OCI-LY7 (cell line): Measurements from ENCODE around the gene MACROD2. TPM values are rescaled to one million over a fixed set of nuclear protein-coding genes. Genes with fewer than 3 reads are reported as not detected.

Source experiments
- BruUV-seq: library from RNA; stranded (reverse); fragments of 400-500 nt; replicated peaks from 2 replicates; lab custom pipeline; 2021; lab: Mats Ljungman, UMichigan
- CTCF ChIA-PET: fragments of 300-600 bp; sonication (Branson Sonifier 250); formaldehyde crosslinking; loops from one replicate; lab custom pipeline; 2022; ENCODE audit warnings: antibody characterized with exemption; ENCODE audit not compliant: unreplicated experiment; lab: Charles Lee
- POLR2A ChIA-PET: fragments of 300-600 bp; sonication (Branson Sonifier 250); formaldehyde crosslinking; loops from one replicate; lab custom pipeline; 2022; ENCODE audit warnings: antibody characterized with exemption; lab: Charles Lee
- DNase-seq: peaks from one replicate; pipeline ENCODE4 v3.0.0-alpha.2; 2015; ENCODE audit warnings: low spot score
- H2AFZ ChIP-seq: fragments of 200-600 bp; sonication (generic), shearing (Covaris generic); 2 replicates; pipeline ENCODE4 v1.6.1; 2014; ENCODE audit warnings: mild to moderate bottlenecking, antibody characterized with exemption, low read length, moderate library complexity
- H3K27ac ChIP-seq: fragments of 200-600 bp; sonication (generic); 2 replicates; pipeline ENCODE4 v1.5.1; 2014; ENCODE audit warnings: mixed run types, low read depth, mild to moderate bottlenecking, moderate library complexity, low read length, inconsistent platforms; ENCODE audit not compliant: poor library complexity, severe bottlenecking
- H3K36me3 ChIP-seq: fragments of 200-600 bp; sonication (generic); 2 replicates; pipeline ENCODE4 v1.6.1; 2014; ENCODE audit warnings: mild to moderate bottlenecking, antibody characterized with exemption, low read length, moderate library complexity, mixed read lengths; ENCODE audit not compliant: insufficient read depth
- H3K4me1 ChIP-seq: fragments of 200-600 bp; sonication (generic); 2 replicates; pipeline ENCODE4 v1.5.1; 2014; ENCODE audit warnings: mild to moderate bottlenecking, low read length; ENCODE audit not compliant: insufficient read depth, poor library complexity, severe bottlenecking
- H3K4me2 ChIP-seq: fragments of 200-600 bp; sonication (generic); 2 replicates; pipeline ENCODE4 v1.6.1; 2014; ENCODE audit warnings: mild to moderate bottlenecking, low read length
- H3K4me3 ChIP-seq: fragments of 200-600 bp; sonication (generic); 2 replicates; pipeline ENCODE4 v1.5.1; 2014; ENCODE audit warnings: mild to moderate bottlenecking, low read depth, low read length; ENCODE audit not compliant: poor library complexity, severe bottlenecking
- H3K79me2 ChIP-seq: fragments of 200-600 bp; sonication (generic); 2 replicates; pipeline ENCODE4 v1.6.1; 2016; ENCODE audit warnings: low read depth, mild to moderate bottlenecking, low read length, moderate library complexity, mixed read lengths; ENCODE audit not compliant: insufficient read depth
- H3K9me2 ChIP-seq: fragments of 200-600 bp; sonication (generic); 2 replicates; pipeline ENCODE4 v1.6.1; 2016; ENCODE audit warnings: mild to moderate bottlenecking, low read length, mixed read lengths; ENCODE audit not compliant: insufficient read depth
- H3K9me3 ChIP-seq: fragments of 200-600 bp; sonication (generic); 2 replicates; pipeline ENCODE4 v1.6.1; 2014; ENCODE audit warnings: mild to moderate bottlenecking, mixed run types, low read length, mixed read lengths
- H4K20me1 ChIP-seq: fragments of 200-600 bp; sonication (generic); 2 replicates; pipeline ENCODE4 v1.6.1; 2014; ENCODE audit warnings: mild to moderate bottlenecking, antibody characterized with exemption, low read length, moderate library complexity, mixed read lengths; ENCODE audit not compliant: insufficient read depth
- EZH2phosphoT487 ChIP-seq: fragments of 200-600 bp; sonication (generic); IDR thresholded peaks from 2 replicates; pipeline ENCODE4 v1.6.1; 2018; ENCODE audit warnings: low read depth, borderline replicate concordance, mild to moderate bottlenecking, mixed run types, antibody characterized with exemption, low read length, moderate library complexity, mixed read lengths
- intact Hi-C: fragments of 100-400 bp; cut with micrococcal nuclease; formaldehyde crosslinking; loops from one replicate; pipeline ENCODE4 v1.10.0; 2022; ENCODE audit not compliant: unreplicated experiment
- total RNA-seq, 2 experiments: library from RNA; depleted of rRNA in 1 of 2; stranded (reverse); fragments of >200 nt in 1 of 2; shearing (Covaris generic) in 1 of 2; gene quantifications; 2 replicates each; pipeline ENCODE4 v1.2.3, GENCODE V29; 2014 to 2022
- TF ChIP-seq, protein P1 (sequence below): fragments of 200-600 bp; sonication (generic); conservative IDR thresholded peaks from 2 replicates; pipeline ENCODE4 v1.5.1; 2014; ENCODE audit warnings: mild to moderate bottlenecking, antibody characterized with exemption, low read length, moderate library complexity, mixed read lengths

MACROD2 gene
- total RNA-seq, 2 experiments from 2014 or later: 0.09 to 4.5 TPM

DNA sequence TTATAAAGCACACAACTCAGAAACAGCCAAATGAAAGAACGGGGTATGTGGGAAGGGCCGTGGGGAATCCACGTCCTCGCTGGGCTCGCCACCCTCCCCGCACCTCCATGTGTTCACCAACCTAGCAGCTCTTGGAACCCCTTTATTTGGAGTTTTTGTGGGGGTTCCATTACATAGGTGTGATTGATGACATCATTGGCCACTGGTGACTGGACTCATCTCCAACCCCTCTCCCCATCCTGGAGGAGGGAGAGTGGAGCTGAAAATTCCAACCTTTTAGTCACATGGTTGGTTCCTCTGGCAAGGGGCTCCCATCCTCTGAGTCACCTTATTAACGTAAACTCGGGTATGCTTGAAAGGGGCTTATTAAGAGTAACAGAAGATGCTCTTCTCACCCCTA is 934.1 kb downstream of the MACROD2 start:
- Histone ChIP-seq H3K27ac (no peak overlapping the region), H3K4me3 (no peak overlapping the region), H3K79me2 (no peaks in the 10 kb centered on the region), H4K20me1 (no peaks in the 10 kb centered on the region), H3K4me1 (no peaks in the 10 kb centered on the region), H3K4me2 (no peak overlapping the region), H2AFZ (no peak overlapping the region), H3K9me2 (no peaks in the 10 kb centered on the region), H3K36me3 (no peaks in the 10 kb centered on the region), H3K9me3 (no peaks in the 10 kb centered on the region)
- ChIA-PET CTCF (no interaction called here), POLR2A (no interaction called here)
- no peak for TF ChIP-seq EZH2phosphoT487
- TF ChIP-seq, protein P1, sequence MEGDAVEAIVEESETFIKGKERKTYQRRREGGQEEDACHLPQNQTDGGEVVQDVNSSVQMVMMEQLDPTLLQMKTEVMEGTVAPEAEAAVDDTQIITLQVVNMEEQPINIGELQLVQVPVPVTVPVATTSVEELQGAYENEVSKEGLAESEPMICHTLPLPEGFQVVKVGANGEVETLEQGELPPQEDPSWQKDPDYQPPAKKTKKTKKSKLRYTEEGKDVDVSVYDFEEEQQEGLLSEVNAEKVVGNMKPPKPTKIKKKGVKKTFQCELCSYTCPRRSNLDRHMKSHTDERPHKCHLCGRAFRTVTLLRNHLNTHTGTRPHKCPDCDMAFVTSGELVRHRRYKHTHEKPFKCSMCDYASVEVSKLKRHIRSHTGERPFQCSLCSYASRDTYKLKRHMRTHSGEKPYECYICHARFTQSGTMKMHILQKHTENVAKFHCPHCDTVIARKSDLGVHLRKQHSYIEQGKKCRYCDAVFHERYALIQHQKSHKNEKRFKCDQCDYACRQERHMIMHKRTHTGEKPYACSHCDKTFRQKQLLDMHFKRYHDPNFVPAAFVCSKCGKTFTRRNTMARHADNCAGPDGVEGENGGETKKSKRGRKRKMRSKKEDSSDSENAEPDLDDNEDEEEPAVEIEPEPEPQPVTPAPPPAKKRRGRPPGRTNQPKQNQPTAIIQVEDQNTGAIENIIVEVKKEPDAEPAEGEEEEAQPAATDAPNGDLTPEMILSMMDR: no peak
- intact Hi-C loops: no loop called here
- no peak for DNase-seq
- no TSS peak for BruUV-seq

DNA sequence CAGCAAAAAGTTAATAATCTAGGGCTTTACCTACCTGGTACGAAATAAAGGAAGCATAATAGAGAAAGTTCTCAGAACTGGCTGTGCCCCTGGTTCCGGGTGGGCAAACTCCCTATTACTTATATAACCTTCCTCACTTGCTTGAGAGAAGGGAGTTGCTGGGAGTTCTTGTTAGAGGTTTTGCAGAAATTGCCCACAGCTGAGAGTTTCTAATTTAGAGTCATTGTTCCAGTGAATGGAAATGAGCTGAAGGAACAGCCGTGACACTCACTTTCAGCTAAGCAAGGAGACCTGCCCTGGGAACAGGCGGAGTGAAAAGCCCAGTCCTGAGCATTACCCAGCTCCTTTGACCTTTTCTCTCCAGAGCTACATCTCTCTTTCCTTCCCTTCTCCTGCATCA is 936.7 kb downstream of the MACROD2 start:
- TF ChIP-seq, protein P1: no peak
- TF ChIP-seq EZH2phosphoT487: no peak
- ChIA-PET POLR2A (no interaction called here), CTCF (no interaction called here)
- H3K4me3 ChIP-seq: no peak overlapping the region
- H3K4me2 ChIP-seq: no peak overlapping the region
- H3K4me1 ChIP-seq: no peaks in the 10 kb centered on the region
- no peaks in the 10 kb centered on the region for H3K36me3 ChIP-seq
- H3K9me3 ChIP-seq: no peaks in the 10 kb centered on the region
- H4K20me1 ChIP-seq: no peaks in the 10 kb centered on the region
- H2AFZ ChIP-seq: no peak overlapping the region
- DNase-seq: no peak
- no peak overlapping the region for H3K27ac ChIP-seq
- intact Hi-C loops: no loop called here
- H3K9me2 ChIP-seq: no peaks in the 10 kb centered on the region
- H3K79me2 ChIP-seq: no peaks in the 10 kb centered on the region
- no TSS peak for BruUV-seq

DNA sequence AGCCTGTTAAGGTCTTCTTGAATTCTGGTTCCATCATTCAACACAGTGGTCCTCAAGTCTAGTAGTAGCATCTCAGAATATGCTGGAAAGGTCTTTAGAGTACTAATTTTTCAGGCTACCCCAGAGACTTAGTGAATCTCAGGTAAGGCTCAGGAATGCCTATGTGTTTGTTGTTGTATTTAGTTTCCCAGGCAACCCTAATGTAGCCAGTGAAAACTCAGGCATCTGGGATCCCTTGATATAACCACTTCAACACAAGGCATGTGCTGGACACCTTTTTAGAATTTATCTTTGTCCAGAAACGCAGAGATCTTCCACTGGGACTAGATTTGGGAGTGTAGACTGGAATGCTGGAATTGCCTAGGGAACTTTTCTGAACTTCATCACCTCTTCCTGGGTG is 940.0 kb downstream of the MACROD2 start:
- ChIA-PET POLR2A (no interaction called here), CTCF (no interaction called here)
- Histone ChIP-seq H3K9me2 (no peaks in the 10 kb centered on the region), H3K4me1 (no peaks in the 10 kb centered on the region), H4K20me1 (no peaks in the 10 kb centered on the region), H3K36me3 (no peaks in the 10 kb centered on the region), H3K4me2 (no peak overlapping the region), H3K9me3 (no peaks in the 10 kb centered on the region), H3K27ac (no peak overlapping the region), H3K79me2 (no peaks in the 10 kb centered on the region), H2AFZ (no peak overlapping the region), H3K4me3 (no peak overlapping the region)
- DNase-seq: no peak
- no TSS peak for BruUV-seq
- intact Hi-C loops: no loop called here
- no peak for TF ChIP-seq EZH2phosphoT487
- TF ChIP-seq, protein P1: no peak
